Gastrocnemius medialis (tissue), 4 donors: ENCODE data around the gene INKA2. TPM values are rescaled to one million over a fixed set of nuclear protein-coding genes. Genes with fewer than 3 reads are reported as not detected.
A peak's percentile ranks its signal among the peaks of the same experiment; 100 is the strongest.
"Not testable (repeated sequence)": the region's sequence is repeated elsewhere in the genome, so short reads cannot be mapped to it uniquely, and the experiment has no call there.

Experiments
- ATAC-seq, 2 donors: fragments of 150-250 bp; one replicate each; pipeline ENCODE4 v1.9.1; 2016
- DNase-seq, 2 donors: peaks; one replicate each; pipeline ENCODE4 v3.0.0-alpha.2; 2019
- H3K27ac ChIP-seq, 4 donors: fragments of 200-600 bp; sonication (generic); 1 replicate in 1 of 4; 2 replicates in 3 of 4; pipeline ENCODE4 v1.5.1; 2016 to 2018; ENCODE audit warnings: mild to moderate bottlenecking in 2 of 4, moderate library complexity in 1 of 4
- H3K27me3 ChIP-seq, 3 donors: fragments of 200-600 bp; sonication (generic) in 2 of 3; 1 replicate in 1 of 3; 2 replicates in 2 of 3; pipeline versions ENCODE4 v1.5.1 to v1.6.0; 2016 to 2019; ENCODE audit warnings: mild to moderate bottlenecking in 1 of 3, moderate library complexity in 1 of 3
- H3K36me3 ChIP-seq, 2 donors: fragments of 200-600 bp; sonication (generic) in 1 of 2; one replicate each; pipeline ENCODE4 v1.5.1; 2017 to 2018
- H3K4me1 ChIP-seq, 2 donors: fragments of 200-600 bp; sonication (generic) in 1 of 2; one replicate each; pipeline ENCODE4 v1.5.1; 2016 to 2017; ENCODE audit warnings: mild to moderate bottlenecking in 2 of 2
- H3K4me3 ChIP-seq, 4 donors: fragments of 200-600 bp; sonication (generic) in 3 of 4; 1 replicate in 1 of 4; 2 replicates in 3 of 4; pipeline ENCODE4 v1.5.1; 2016 to 2019; ENCODE audit warnings: mild to moderate bottlenecking in 2 of 4
- H3K9me3 ChIP-seq, 3 donors: fragments of 200-600 bp; sonication (generic) in 2 of 3; 1 replicate in 1 of 3; 2 replicates in 2 of 3; pipeline ENCODE4 v1.5.1; 2016 to 2019
- CTCF ChIP-seq, 5 experiments: fragments of 450-650 bp in 3 of 5; fragments of 200-600 bp in 2 of 5; sonication (generic) in 2 of 5; IDR thresholded peaks in 4 of 5; conservative IDR thresholded peaks in 1 of 5; 1 replicate in 4 of 5; 2 replicates in 1 of 5; pipeline ENCODE4 v1.5.1; 2016 to 2019; ENCODE audit warnings: antibody characterized with exemption in 5 of 5, mild to moderate bottlenecking in 3 of 5, moderate library complexity in 3 of 5
- POLR2A ChIP-seq, 2 donors: fragments of 450-650 bp; IDR thresholded peaks; one replicate each; pipeline ENCODE4 v1.6.1; 2017; ENCODE audit warnings: antibody characterized with exemption in 2 of 2, mild to moderate bottlenecking in 2 of 2, moderate library complexity in 2 of 2
- in situ Hi-C, 4 donors: fragments of 200-750 bp; cut with MboI; loops; one replicate each; pipeline versions ENCODE4 v1.15.0 to v1.8.0; 2017; ENCODE audit warnings: low sequenced_read_pairs in 4 of 4
- intact Hi-C: fragments of 100-400 bp; cut with DNase I; formaldehyde crosslinking; loops from one replicate; pipeline ENCODE4 v1.15.1; 2023; ENCODE audit warnings: low total_unique reads
- total RNA-seq, 4 donors: library from RNA; depleted of rRNA; stranded (reverse); fragments of >200 nt; gene quantifications; one replicate each; pipeline versions ENCODE4 v1.1.0 to v1.2.3, GENCODE V29; 2016

Gene INKA2
- total RNA-seq, 4 donors from 2014 or later, result 4.7 to 11.8 (median 5.1) TPM

DNA sequence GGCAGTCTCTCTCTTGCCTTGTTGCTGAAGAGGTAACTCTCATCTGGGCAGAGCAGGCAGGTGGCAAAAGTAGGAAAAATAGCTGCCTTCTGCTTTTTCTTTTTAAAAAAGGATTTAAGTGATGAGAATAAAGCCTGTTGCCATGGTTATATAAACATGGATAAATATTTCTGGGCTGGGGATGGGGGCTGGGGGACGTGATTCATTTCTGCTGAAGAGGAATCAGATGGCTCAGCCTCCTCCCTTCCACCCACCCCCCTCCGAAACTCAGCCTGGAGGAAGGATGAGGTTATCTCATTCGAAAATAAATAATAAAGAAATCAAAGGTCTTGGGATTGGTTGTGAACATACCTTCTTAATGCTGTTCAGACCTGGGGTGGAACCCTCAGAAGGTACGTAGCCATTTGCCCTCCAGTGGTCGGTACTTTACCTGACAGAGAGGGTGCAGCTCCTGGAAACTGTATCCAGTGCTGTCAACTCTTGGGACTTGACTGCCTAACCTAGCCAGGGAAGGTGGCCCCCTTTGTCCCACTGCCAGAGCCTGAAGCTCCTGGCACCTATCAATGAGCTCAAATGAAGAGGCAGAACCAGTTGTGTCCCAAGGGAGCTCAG, 3.8 kb upstream of the INKA2 start:
- TF ChIP-seq POLR2A (IDR thresholded peaks at IDR 0.05), result no peak
- no peak for TF ChIP-seq CTCF (IDR thresholded peaks at IDR 0.05 in 4 of 5, conservative IDR thresholded peaks at IDR 0.05 in 1 of 5)
- no peak for ATAC-seq
- peaks cover 12 to 18% of the 10 kb centered on the region in 2 donors for H3K4me1 ChIP-seq
- H3K4me3 ChIP-seq, result no peak overlapping the region
- no peaks in the 10 kb centered on the region for H3K36me3 ChIP-seq
- DNase-seq, result no peak
- in situ Hi-C loops, result no loop called here
- no peak overlapping the region for H3K27ac ChIP-seq
- intact Hi-C loops, result no loop called here
- H3K27me3 ChIP-seq, result no peaks in the 10 kb centered on the region
- no peaks in the 10 kb centered on the region for H3K9me3 ChIP-seq

GRCh38 chr1:111742292-111742691, 3.1 kb upstream of the INKA2 start:
- ATAC-seq, in situ Hi-C loops, H3K4me3 ChIP-seq, H3K36me3 ChIP-seq, H3K27me3 ChIP-seq, intact Hi-C loops, H3K27ac ChIP-seq, H3K9me3 ChIP-seq, DNase-seq: not testable (repeated sequence)
- peaks cover 20 to 25% of the 10 kb centered on the region in 2 donors for H3K4me1 ChIP-seq

- peak overlapping the region; percentile 85 to 96 (median 93) for H3K27ac ChIP-seq
- H3K36me3 ChIP-seq, result no peaks in the 10 kb centered on the region
- intact Hi-C loops (loop anchor here (1.0 kb wide), 2 partner anchors 15 to 20 kb away; partner anchors contain the start of gene DDX20), in situ Hi-C loops (no loop called here)
- no peaks in the 10 kb centered on the region for H3K9me3 ChIP-seq
- no peaks in the 10 kb centered on the region for H3K27me3 ChIP-seq
- no peak for TF ChIP-seq POLR2A (IDR thresholded peaks at IDR 0.05)
- TF ChIP-seq CTCF (IDR thresholded peaks at IDR 0.05 in 4 of 5, conservative IDR thresholded peaks at IDR 0.05 in 1 of 5), result no peak
- peak overlapping the region; percentile 56 to 80 (median 70) for H3K4me3 ChIP-seq
- peaks cover 30 to 31% of the 10 kb centered on the region in 2 donors for H3K4me1 ChIP-seq
- ATAC-seq (peak; percentile 22 to 32), DNase-seq (peak; percentile 44 to 65)
These were observed 950 bp upstream of the INKA2 start for GRCh38 chr1:111739925-111740765.

- Histone ChIP-seq H3K36me3 (no peaks in the 10 kb centered on the region), H3K4me1 (peaks cover 43 to 46% of the 10 kb centered on the region in 2 donors), H3K27ac (peak overlapping the region; percentile 85 to 96 (median 93)), H3K9me3 (no peaks in the 10 kb centered on the region), H3K4me3 (peak overlapping the region; percentile 56 to 80 (median 70)), H3K27me3 (no peaks in the 10 kb centered on the region)
- in situ Hi-C loops, result no loop called here
- TF ChIP-seq CTCF (IDR thresholded peaks at IDR 0.05 in 4 of 5, conservative IDR thresholded peaks at IDR 0.05 in 1 of 5) (no peak), POLR2A (IDR thresholded peaks at IDR 0.05) (peak; percentile 3 to 53)
- ATAC-seq (peak; percentile 55 to 65), DNase-seq (peak; percentile 56 to 67)
- intact Hi-C loops, result loop anchor here (1.0 kb wide), 1 partner anchor 18 kb away; no protein-coding TSS in a partner anchor
These were observed 580 bp downstream of the INKA2 start for GRCh38 chr1:111738436-111739193.

- intact Hi-C loops, result no loop called here
- DNase-seq (no peak), ATAC-seq (no peak)
- in situ Hi-C loops, result no loop called here
- Histone ChIP-seq H3K9me3 (no peaks in the 10 kb centered on the region), H3K4me1 (peaks cover 48 to 51% of the 10 kb centered on the region in 2 donors), H3K27me3 (no peaks in the 10 kb centered on the region), H3K36me3 (no peaks in the 10 kb centered on the region), H3K27ac (peak overlapping the region; percentile 85 to 96 (median 93)), H3K4me3 (peak overlapping the region; percentile 56 to 80 (median 70))
- TF ChIP-seq CTCF (IDR thresholded peaks at IDR 0.05 in 4 of 5, conservative IDR thresholded peaks at IDR 0.05 in 1 of 5) (no peak), POLR2A (IDR thresholded peaks at IDR 0.05) (no peak)
These were observed 1.1 kb downstream of the INKA2 start for GRCh38 chr1:111738133-111738435.
